Stimulated activated CD4-positive, alpha-beta T cell treated with anti-CD3 and anti-CD28 coated beads, Interleukin-12 subunit alpha, Interleukin-12 subunit beta, amount 100 ng/mL, for 48 hours (primary cell): ENCODE results near the gene ATG16L2.

Experiments used
- DNase-seq, 3 donors: peaks; one replicate each; pipeline ENCODE4 v3.0.0-alpha.2; 2020; ENCODE audit warnings: low read depth in 2 of 3, low spot score in 1 of 3

Gene ATG16L2

DNA sequence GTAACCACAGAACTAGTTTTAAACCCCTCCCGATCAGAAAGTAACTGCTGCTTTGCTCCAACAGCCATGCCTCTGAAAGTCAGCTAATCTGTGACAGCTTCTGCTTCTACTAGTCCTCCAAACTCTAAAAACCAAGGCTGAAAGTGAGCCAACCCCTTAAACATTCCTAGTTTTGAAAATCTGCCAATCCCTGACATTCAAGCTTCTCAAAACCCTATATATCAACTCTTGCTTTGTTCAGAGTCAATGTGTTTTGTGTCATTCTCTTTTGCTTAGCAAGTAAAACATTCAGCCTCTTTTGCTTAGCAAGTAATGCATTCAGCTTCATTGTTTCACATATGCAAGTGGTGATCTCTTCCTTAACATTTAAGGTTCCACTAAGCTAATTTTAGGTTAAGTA is 56.9 kb downstream of the ATG16L2 start:
- DNase-seq: no peak

DNA sequence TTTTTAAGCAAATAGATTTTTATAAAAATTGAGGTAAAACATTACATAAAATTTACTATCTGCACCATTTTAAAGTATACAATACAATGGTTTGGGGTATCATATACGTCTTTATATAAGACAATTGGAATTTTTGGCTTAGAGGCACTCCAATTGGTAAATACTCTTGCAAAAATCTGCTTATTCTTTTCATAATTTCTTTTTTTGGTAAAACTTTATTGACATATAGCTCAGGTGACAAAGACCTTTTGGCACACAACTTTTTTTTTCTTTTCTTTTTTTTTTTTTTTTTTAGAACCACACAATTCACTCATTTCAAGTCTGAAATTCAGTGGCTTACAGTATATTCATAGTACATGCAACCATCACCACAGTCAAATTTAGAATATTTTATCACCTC is 57.8 kb downstream of the ATG16L2 start:
- no peak for DNase-seq

DNA sequence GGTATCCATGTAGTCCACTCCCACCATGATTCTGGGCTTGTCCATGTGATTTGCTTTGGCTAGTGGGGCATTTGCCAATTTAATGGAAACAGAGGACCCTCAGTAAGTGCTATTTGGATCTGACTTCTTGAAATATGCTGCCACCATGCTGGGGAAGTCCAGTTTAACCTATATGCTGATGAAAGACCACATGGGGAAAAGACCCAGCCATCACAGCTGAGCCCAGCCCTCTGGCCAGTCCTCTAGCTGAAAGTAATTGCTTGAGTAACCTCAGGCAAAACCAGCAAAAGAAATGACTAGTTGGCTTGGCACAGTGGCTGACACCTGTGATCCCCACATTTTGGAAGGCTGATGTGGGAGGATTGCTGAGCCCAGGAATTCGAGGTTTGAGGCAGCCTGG is 61.5 kb downstream of the ATG16L2 start:
- DNase-seq: no peak

DNA sequence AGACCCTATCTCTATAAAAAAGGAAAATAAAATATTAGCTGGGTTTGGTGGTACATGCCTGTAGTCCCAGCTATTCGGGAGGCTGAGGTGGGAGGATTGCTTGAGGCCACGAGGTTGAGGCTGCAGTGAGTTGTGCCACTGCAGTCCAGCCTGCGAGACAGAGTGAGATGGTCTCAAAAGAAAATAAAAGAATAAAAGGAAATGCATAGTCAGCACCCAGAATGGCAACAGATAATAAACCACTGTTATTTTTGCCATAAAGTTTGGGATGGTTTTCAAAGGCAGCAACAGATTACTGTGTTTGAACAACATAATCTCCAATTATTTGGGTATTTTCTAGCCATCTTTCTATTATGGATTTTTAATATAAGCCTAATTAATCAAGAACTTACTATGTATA is 61.9 kb downstream of the ATG16L2 start:
- no peak for DNase-seq
